Stimulated activated CD4-positive, alpha-beta T cell treated with anti-CD3 and anti-CD28 coated beads, TNF-alpha, amount 100 ng/mL, for 24 hours (primary cell): ENCODE measurements around the gene EHHADH.

Source experiments
- DNase-seq, 3 experiments: peaks; one replicate each; pipeline ENCODE4 v3.0.0-alpha.2; 2020; ENCODE audit warnings: low read depth in 3 of 3

EHHADH gene

GRCh38 chr3:185149591-185149990 lies 104.3 kb downstream of the EHHADH start:
- no peak for DNase-seq

DNA sequence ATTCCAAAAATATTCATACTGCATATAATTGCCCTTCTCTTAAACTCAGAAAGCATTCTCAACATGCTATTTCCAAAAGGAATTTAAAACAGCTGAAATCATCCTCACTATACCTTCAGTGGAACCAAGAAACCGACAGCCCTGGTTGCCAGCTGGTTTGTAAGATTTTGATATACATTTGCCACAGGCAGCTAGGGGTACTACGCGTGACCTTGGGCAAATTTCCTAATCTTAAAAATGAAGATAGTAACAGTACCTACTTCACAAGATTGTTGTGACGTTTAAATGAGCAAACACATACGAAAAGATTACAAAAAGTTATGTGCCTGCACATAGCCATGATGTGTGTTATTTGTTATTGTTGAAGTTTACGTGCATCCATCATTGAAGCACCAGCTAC lies 108.3 kb downstream of the EHHADH start:
- DNase-seq = no peak

DNA sequence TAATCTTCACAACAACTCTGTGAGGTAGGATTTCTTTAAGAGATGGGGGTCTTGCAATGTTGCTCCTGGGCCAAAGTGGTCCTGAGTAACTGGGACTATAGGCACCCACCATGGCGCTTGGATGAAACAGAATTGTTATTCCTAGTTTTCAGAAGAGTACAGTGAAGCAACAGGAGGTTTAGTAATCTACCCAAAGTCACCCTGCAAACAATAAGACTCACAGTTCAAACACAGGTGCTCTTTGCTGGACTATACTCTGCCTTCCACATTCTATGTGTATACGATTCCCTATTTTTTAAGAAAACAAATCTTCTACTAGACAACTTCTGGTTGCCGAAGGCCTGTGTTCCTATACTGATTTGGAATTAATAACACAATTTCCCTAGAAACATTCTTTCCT lies 109.1 kb downstream of the EHHADH start:
- no peak for DNase-seq
